HG02970 (cell line): ENCODE data around the gene DMD.
"Not testable (repeated sequence)": the region's sequence is repeated elsewhere in the genome, so short reads cannot be mapped to it uniquely, and the experiment has no call there.

Source experiments
- ATAC-seq: cut with Tn5 transposase; IDR thresholded peaks from one replicate; pipeline ENCODE4 v1.9.1; 2021; ENCODE audit warnings: mild to moderate bottlenecking, moderate library complexity, moderate number of reproducible peaks; ENCODE audit not compliant: unreplicated experiment, low FRiP score

Gene DMD

DNA sequence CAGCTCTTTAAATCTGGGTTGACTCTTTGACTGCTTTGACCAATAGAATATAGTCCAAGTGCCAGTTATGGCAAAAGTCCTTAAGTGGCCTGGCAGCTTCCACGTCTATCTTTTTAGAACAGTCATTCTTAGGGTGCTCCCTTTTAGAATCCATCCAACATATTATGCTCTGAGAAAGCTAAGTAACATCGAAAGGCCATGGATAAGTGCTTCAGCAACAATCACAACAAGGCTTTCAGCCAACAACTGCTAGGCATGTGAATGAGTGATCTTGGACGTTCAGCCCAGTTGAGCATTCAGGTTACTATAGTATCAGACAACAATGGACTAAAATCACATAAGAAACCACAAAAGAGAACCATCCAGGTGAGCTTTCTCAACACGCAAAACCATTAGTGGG is 818.7 kb downstream of the DMD start:
- ATAC-seq = no peak

DNA sequence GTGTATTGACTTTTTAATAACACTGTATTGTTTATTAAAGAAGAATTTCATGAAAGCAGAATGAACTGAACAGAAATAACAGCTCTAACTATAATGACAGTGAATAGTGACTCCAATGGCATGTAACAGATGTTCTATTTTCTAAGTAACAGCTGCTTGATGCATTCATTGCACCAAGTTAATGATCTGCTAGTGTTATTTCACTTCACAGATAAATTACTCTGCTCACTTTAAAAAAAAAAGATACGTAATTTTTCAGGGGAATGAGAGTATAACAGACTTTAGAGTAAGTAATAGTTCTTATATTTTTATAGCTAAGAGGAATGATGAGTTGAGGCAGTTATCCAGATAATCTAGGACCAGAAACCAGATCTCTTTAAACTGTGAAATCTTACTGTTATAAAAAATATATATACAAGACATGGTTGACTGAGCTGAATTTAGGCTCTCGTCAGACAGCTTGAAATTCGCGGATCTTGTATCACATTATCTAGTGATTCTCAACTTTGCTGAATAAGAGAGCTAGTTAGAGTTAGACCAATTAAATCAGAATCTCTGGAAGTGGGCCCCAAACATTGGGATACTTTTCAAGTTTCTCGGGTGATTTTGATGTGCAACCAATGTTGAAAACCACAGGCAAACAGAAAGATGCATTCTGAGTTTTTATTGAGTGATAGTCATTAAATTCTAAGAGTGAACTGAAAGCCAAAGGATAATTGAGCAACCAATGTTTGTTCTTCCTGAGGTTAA is 840.7 kb downstream of the DMD start:
- ATAC-seq = no peak

DNA sequence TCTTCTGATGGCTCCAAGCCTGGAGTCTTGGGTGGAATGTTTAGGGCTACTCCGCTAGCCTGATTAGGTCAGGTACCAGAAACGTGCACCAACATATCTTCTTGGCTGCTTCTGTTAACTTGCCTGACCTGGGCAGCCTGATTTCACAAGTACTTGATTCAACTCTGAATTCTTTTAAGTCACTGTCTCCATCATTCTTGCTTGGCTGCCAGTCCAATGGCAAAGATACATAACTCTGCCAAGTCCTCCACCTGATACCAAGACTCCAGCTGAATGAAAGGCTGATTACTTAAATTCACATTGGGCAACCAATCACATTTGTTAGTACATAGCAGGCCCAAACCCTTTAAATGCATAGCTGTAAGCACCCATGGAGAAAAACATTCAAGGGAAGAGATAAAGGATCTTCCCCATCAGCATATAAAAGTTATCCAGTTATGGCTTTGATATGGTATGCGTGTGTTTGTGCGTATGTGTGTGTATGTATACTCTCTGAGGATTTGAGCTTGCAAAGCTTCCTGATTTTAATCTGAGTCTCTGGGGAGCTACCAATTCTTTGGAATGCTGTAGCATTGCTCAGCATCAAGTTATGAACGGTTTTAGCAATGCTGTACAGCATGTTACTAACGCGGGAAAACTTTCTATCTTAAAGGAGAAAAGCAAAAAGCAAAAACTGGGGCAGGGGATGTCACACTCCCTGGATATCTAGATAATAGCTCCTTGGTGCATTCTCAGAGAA is 917.2 kb downstream of the DMD start:
- no peak for ATAC-seq

GRCh38 chrX:32289356-32289755 is 922.0 kb downstream of the DMD start:
- ATAC-seq = no peak

DNA sequence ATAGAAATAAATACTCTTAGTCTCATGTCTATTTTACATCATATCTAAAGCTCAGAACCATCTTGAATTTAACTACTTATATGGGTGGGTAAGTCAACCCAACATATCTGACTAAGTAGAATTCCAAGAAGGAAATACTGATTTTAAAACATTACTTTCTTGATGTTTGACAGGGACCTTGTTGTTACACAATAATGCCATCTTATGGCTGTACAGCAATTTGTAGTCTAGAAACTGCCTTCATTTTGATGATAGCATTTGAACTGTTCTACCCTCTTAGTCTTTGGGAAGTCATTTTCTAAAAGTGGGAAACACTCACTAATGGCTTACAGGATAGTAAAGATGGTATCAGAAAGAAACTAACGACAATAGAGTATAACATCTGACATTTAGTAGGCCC is 929.5 kb downstream of the DMD start:
- no peak for ATAC-seq

DNA sequence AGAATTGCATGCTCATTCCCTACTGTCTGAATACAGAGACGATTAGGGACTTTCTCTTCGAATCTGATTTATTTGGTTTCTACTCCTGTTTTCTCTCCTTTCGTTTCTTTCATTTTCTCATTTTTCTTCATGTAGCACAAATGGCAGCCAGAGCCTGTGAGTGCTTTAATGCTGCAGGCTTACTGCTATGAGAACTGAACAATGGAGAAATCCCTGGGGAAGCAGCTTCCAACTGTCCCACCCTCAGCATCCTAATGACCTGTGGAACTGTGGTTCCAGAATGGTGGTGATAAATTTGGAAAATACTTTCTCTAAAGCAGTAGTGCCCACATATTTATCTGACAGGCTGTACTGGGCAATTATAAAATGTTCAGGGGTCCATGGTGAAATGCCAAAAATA is 930.4 kb downstream of the DMD start:
- no peak for ATAC-seq

DNA sequence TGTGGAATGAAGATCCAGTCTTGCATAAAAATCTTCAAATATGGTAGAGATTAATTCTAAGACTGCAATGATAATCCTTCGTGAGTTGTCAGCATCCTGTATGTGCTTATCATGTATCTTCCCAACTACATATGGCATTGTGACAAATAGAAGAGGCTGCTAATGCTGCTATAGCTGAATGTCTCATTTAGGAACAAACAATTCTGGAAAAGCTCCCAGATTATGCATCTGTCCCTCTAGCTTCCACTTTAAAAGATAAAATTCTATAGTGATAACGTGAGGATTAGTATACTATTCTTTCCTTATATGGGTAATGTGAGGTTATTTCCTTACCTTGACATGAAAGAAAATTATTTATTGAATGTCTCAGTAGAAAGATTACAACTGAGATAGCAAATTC is 930.9 kb downstream of the DMD start:
- ATAC-seq = no peak

- no peak for ATAC-seq
Observed at GRCh38 chrX:32276153-32276552, 935.2 kb downstream of the DMD start.

DNA sequence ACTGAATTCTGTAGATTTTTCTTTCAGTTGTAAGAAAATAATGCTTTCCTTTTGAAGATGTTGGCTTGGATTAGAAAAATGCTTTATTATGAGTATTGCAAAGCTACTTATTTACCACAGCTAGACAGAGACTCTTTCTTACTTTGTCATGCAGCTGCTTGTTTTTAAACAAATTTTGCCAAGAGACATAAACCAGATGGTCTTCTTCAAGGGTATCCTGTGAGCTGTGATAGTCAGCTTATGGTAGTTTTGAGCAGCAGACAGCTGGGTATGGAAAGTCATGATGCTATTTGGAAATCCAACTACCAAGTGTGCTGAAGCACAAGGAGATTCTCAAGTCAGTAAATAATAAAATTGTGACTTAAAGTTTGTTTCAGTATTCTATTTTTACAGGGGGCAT is 941.5 kb downstream of the DMD start:
- no peak for ATAC-seq

DNA sequence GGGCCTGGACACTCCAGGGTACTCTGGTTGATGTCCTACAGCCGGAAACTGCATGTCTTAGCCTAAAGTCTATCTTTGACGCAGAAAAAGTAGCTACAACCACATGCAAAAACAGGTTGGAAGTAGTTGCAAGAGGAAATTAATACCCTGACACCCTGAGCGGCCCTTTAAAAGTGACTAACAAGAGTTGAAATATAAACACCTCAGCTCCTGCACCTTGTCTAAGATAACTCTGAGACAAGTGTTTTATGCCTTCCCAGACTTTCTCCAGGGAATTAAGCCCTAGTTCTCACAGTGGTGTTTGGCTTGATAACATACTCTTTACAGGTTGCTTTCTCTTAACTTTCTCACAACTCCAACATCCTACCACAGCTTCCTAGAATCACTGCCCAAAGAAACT is 943.1 kb downstream of the DMD start:
- ATAC-seq = no peak

- ATAC-seq = no peak
Observed at GRCh38 chrX:32267796-32268195, 943.6 kb downstream of the DMD start.

GRCh38 chrX:32246675-32247074 is 964.7 kb downstream of the DMD start:
- ATAC-seq = not testable (repeated sequence)

DNA sequence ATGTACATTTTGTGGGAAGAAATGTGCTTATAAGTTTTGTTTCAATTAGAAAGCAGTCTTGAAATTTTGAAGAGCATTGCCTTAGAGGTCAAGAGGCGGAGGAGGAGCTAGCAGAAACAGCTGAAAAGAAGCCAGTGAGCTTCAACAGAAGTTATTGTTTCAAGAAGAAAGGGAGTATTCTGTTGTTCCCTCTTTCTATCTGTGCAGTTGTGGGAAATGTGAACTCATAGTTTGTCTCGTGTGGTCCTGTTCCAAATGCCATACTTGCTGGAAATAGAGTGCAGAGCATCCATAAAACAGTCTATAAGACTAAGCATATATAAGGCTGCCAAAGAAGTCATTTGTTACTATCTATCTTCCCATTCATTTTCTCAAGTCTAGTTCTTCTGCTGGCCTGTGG is 1015.7 kb downstream of the DMD start:
- ATAC-seq = no peak

DNA sequence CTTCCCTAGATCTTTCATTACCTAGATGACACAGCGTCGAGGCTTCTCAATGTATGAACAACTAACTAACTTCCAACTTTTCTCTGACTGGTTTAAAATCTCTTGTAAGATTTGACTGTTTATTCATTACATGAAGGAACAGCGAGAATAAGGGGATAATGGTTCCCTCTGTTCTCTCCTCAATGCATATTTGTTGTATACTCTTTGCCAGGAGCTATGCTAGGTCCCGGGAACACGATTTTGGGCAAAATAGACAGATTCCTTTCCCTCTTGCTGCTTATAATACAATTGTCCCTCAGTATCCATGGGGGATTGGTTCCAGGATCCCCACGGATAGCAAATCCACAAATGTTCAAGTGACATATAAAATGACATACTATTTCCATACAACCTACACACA is 1020.0 kb downstream of the DMD start:
- no peak for ATAC-seq

DNA sequence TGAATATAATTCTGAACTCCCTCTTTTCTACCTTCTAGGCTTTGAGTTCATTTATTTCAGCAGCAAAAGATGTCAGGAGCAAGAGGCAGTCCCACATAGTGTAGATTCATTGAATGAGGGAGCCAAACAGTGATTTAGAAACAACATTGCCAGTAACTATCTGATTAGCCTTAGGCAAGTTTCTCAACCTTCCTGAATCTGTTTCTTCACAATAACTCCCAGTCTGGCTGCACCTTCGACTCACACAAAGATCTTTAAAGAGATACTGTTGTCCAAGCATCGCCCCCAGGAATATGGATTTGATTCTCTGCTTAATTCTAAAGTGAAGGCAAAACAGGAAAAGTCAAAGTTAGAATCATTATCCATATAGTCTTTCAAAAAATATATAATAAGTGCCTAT is 1026.2 kb downstream of the DMD start:
- ATAC-seq = no peak

- no peak for ATAC-seq
Observed at GRCh38 chrX:32183066-32183465, 1028.3 kb downstream of the DMD start.

GRCh38 chrX:32176510-32176909 is 1034.8 kb downstream of the DMD start:
- no peak for ATAC-seq

GRCh38 chrX:32170481-32170880 is 1040.9 kb downstream of the DMD start:
- no peak for ATAC-seq

GRCh38 chrX:32155044-32155638 is 1056.2 kb downstream of the DMD start:
- no peak for ATAC-seq

- no peak for ATAC-seq
Observed at GRCh38 chrX:32153585-32153984, 1057.8 kb downstream of the DMD start.

- no peak for ATAC-seq
Observed at GRCh38 chrX:32150141-32150540, 1061.2 kb downstream of the DMD start.

DNA sequence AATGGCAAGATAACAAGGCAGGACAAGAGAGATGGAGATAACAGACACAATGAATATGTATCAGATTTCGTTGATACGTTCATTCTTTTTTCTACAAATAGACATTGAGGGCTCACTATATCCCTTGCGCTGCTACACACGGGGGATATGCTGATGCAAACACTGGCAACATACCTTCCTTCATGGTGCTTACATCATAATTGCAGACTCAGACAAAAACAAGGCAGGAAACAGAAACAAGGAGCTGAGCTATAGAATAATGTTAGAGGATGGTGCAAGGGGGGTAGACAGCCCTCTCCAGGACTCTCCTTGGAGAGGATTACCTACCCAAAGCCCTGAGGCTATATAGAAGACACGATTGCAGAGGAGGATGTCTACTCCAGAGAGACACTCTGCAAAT is 1069.5 kb downstream of the DMD start:
- ATAC-seq = no peak
